Measurements from ENCODE around the gene WHAMM. TPM values are rescaled to one million over a fixed set of nuclear protein-coding genes. Genes with fewer than 3 reads are reported as not detected.

WHAMM gene
- total and polyA plus RNA-seq, 2 of the 4 experiments (the other 2 are of a cell fraction), result 1.4 to 4.1 TPM

GRCh38 chr15:82856397-82857170 is 47.2 kb downstream of the WHAMM start:
- no peak overlapping the region for H3K23ac ChIP-seq (ENCODE audit: low read depth, low read length)
- no peak overlapping the region for H2BK120ac ChIP-seq (ENCODE audit: low read depth, low read length)
- H2AFZ ChIP-seq (replicated peaks; ENCODE audit: low read length, poor library complexity), result no peak overlapping the region
- CTCF ChIA-PET, result interaction anchor here (0.7 kb wide), 1 partner anchor 86 kb away, joined by 3 read pairs; no protein-coding TSS in a partner anchor
- 100% methylated on average over 1 of the region's 10 CpGs; no CpG with 5 or more reads in 1 of the 2 experiments for WGBS, 2 experiments (ENCODE audit: extremely low coverage in 2 of 2, insufficient read length in 1 of 2)
- H3K4me1 ChIP-seq (ENCODE audit: control insufficient read depth, insufficient read depth, low read length), result peaks cover 5% of the 10 kb centered on the region; the same call in 1 of the 2 replicates
- no TSS peak for BruUV-seq (replicated peaks)
- no peak overlapping the region for H3K9ac ChIP-seq (ENCODE audit: low read depth, low read length)
- no peak overlapping the region for H4K8ac ChIP-seq (ENCODE audit: low read depth in 2 of 2, low read length in 2 of 2)
- no peaks in the 10 kb centered on the region; the same call in 1 of the 2 replicates for H3K9me1 ChIP-seq (ENCODE audit: insufficient read depth, low read length)
- H3K9me3 ChIP-seq (ENCODE audit: control insufficient read depth, insufficient read depth, low read length), result no peaks in the 10 kb centered on the region
- H4K5ac ChIP-seq (ENCODE audit: low read depth, low read length), result no peak overlapping the region
- no peaks in the 10 kb centered on the region for H3K36me3 ChIP-seq (ENCODE audit: control insufficient read depth, insufficient read depth, low read length)
- no peaks in the 10 kb centered on the region for H4K20me1 ChIP-seq (ENCODE audit: insufficient read depth, low read length)
- H2BK5ac ChIP-seq (ENCODE audit: low read depth, low read length, poor library complexity, severe bottlenecking), result no peak overlapping the region
- dilution Hi-C loops (cut with HindIII; ENCODE audit: low sequenced_read_pairs, unreplicated experiment), result no loop called here
- no peak overlapping the region for H3K27ac ChIP-seq (ENCODE audit: insufficient read depth, low read length)
- in situ Hi-C loops (cut with MboI; ENCODE audit: low sequenced_read_pairs), result no loop called here
- ATAC-seq (ENCODE audit: low read depth) (no peak), DNase-seq (no peak)
- no peak overlapping the region for H2AK5ac ChIP-seq (ENCODE audit: low read depth, low read length)
- no peak overlapping the region for H2BK15ac ChIP-seq (ENCODE audit: low read depth, low read length)
- intact Hi-C loops (cut with micrococcal nuclease), result loop anchor here (10.0 kb wide), 1 partner anchor 98 kb away; the partner anchor contains the start of gene HOMER2
- no peak overlapping the region for H3K4ac ChIP-seq (ENCODE audit: low read depth, low read length)
- TF ChIP-seq MXI1 (IDR thresholded peaks at IDR 0.05; ENCODE audit: borderline replicate concordance, low read depth, low read length) (no peak), SMC3 (IDR thresholded peaks at IDR 0.05; ENCODE audit: low read depth, low read length) (no peak), RAD21 (IDR thresholded peaks at IDR 0.05; ENCODE audit: low read length) (no peak), RFX5 (IDR thresholded peaks at IDR 0.05; ENCODE audit: low read depth, low read length) (no peak), CEBPB (IDR thresholded peaks at IDR 0.05; ENCODE audit: low read depth, low read length) (no peak), CTCF (conservative IDR thresholded peaks at IDR 0.05; ENCODE audit: low read depth, low read length) (no peak), POLR2A (IDR thresholded peaks at IDR 0.05; ENCODE audit: low read depth, low read length) (no peak), BHLHE40 (IDR thresholded peaks at IDR 0.05; ENCODE audit: low read depth, low read length) (no peak), MAFK (IDR thresholded peaks at IDR 0.05; ENCODE audit: low read depth, low read length) (no peak), FOS (IDR thresholded peaks at IDR 0.05; ENCODE audit: low read depth, low read length) (no peak), ELK1 (IDR thresholded peaks at IDR 0.05; ENCODE audit: borderline replicate concordance, low read depth, low read length) (no peak), USF2 (IDR thresholded peaks at IDR 0.05; ENCODE audit: low read depth, low read length) (no peak)
- H2BK20ac ChIP-seq (ENCODE audit: low read depth, low read length), result no peak overlapping the region
- no peak overlapping the region for H3K14ac ChIP-seq (replicated peaks; ENCODE audit: low read depth, low read length)
- no peak overlapping the region for H3K56ac ChIP-seq (ENCODE audit: extremely low read depth, insufficient read depth, low read length)
- H4K91ac ChIP-seq (ENCODE audit: insufficient read depth, low read depth, low read length), result no peak overlapping the region
- H3K4me3 ChIP-seq (ENCODE audit: insufficient read depth, low read depth, low read length), result no peak overlapping the region
- H2AK9ac ChIP-seq (replicated peaks; ENCODE audit: low read depth, low read length, poor library complexity), result no peak overlapping the region
- POLR2A ChIA-PET (ENCODE audit: unreplicated experiment), result no interaction called here
- no peaks in the 10 kb centered on the region for H3K27me3 ChIP-seq (ENCODE audit: control insufficient read depth, insufficient read depth, low read length)
- H3K79me1 ChIP-seq (ENCODE audit: low read depth in 1 of 2, low read length in 2 of 2), result no peaks in the 10 kb centered on the region
- no peak overlapping the region for H3K4me2 ChIP-seq (ENCODE audit: low read depth, low read length)
- H3K18ac ChIP-seq (ENCODE audit: low read depth, low read length), result no peak overlapping the region
